ENCODE data around the gene NFIB. TPM values are rescaled to one million over a fixed set of nuclear protein-coding genes. Genes with fewer than 3 reads are reported as not detected.
A peak's percentile ranks its signal among the peaks of the same experiment; 100 is the strongest.

NFIB gene
- total and polyA plus RNA-seq, 2 donors (not counting 1 experiment from before 2014, with no cell fraction given), result 29.3 to 36.3 TPM

GRCh38 chr9:14212077-14212476 is 101.9 kb downstream of the NFIB start:
- H3K9me3 ChIP-seq (ENCODE audit: control insufficient read depth, insufficient read depth, low read depth, low read length), result no peaks in the 10 kb centered on the region
- H3K4me1 ChIP-seq (ENCODE audit: control insufficient read depth, extremely low read depth, insufficient read depth, low read length), result peaks cover 5% of the 10 kb centered on the region
- peak; percentile 73 to 84 for DNase-seq (ENCODE audit: low read depth in 2 of 2)
- H3K36me3 ChIP-seq (ENCODE audit: control insufficient read depth, insufficient read depth, low read length), result no peaks in the 10 kb centered on the region
- peak overlapping the region; percentile 27 for H3K4me2 ChIP-seq (ENCODE audit: extremely low read depth, insufficient read depth, low read length)
- no peaks in the 10 kb centered on the region for H3K27me3 ChIP-seq (ENCODE audit: control insufficient read depth, insufficient read depth, low read length)
- H3K79me2 ChIP-seq (ENCODE audit: control insufficient read depth, insufficient read depth, low read length), result peaks cover 4% of the 10 kb centered on the region
- peak overlapping the region; percentile 19 for H3K27ac ChIP-seq (ENCODE audit: insufficient read depth, low read length)
- TF ChIP-seq CTCF (conservative IDR thresholded peaks at IDR 0.05 in 1 of 2, IDR thresholded peaks at IDR 0.05 in 1 of 2; ENCODE audit: low read depth in 1 of 2, low read length in 2 of 2) (no peak), EZH2 (IDR thresholded peaks at IDR 0.05; ENCODE audit: low read length, missing control alignments) (no peak)
- H3K4me3 ChIP-seq (replicated peaks in 1 of 4; ENCODE audit: control extremely low read depth in 1 of 4, insufficient read depth in 1 of 4, low read depth in 3 of 4, low read length in 4 of 4), result no peak overlapping the region
- no peak overlapping the region for H3K9ac ChIP-seq (ENCODE audit: insufficient read depth, low read length)
- H2AFZ ChIP-seq (ENCODE audit: low read length), result no peak overlapping the region
- H4K20me1 ChIP-seq (ENCODE audit: control insufficient read depth, extremely low read depth, insufficient read depth, low read length), result no peaks in the 10 kb centered on the region

GRCh38 chr9:14211564-14211963 is 102.4 kb downstream of the NFIB start:
- H3K4me3 ChIP-seq (replicated peaks in 1 of 4; ENCODE audit: control extremely low read depth in 1 of 4, insufficient read depth in 1 of 4, low read depth in 3 of 4, low read length in 4 of 4), result no peak overlapping the region

GRCh38 chr9:14210428-14210827 is 103.5 kb downstream of the NFIB start:
- TF ChIP-seq EZH2 (IDR thresholded peaks at IDR 0.05; ENCODE audit: low read length, missing control alignments) (no peak), CTCF (conservative IDR thresholded peaks at IDR 0.05 in 1 of 2, IDR thresholded peaks at IDR 0.05 in 1 of 2; ENCODE audit: low read depth in 1 of 2, low read length in 2 of 2) (no peak)
- no peaks in the 10 kb centered on the region for H3K36me3 ChIP-seq (ENCODE audit: control insufficient read depth, insufficient read depth, low read length)
- H3K9me3 ChIP-seq (ENCODE audit: control insufficient read depth, insufficient read depth, low read depth, low read length), result no peaks in the 10 kb centered on the region
- H3K27ac ChIP-seq (ENCODE audit: insufficient read depth, low read length), result no peak overlapping the region
- H4K20me1 ChIP-seq (ENCODE audit: control insufficient read depth, extremely low read depth, insufficient read depth, low read length), result no peaks in the 10 kb centered on the region
- peaks cover 4% of the 10 kb centered on the region for H3K79me2 ChIP-seq (ENCODE audit: control insufficient read depth, insufficient read depth, low read length)
- no peak overlapping the region for H3K9ac ChIP-seq (ENCODE audit: insufficient read depth, low read length)
- H3K27me3 ChIP-seq (ENCODE audit: control insufficient read depth, insufficient read depth, low read length), result no peaks in the 10 kb centered on the region
- H3K4me2 ChIP-seq (ENCODE audit: extremely low read depth, insufficient read depth, low read length), result peak overlapping the region; percentile 15
- DNase-seq (ENCODE audit: low read depth in 2 of 2), result no peak
- peaks cover 5% of the 10 kb centered on the region for H3K4me1 ChIP-seq (ENCODE audit: control insufficient read depth, extremely low read depth, insufficient read depth, low read length)
- H2AFZ ChIP-seq (ENCODE audit: low read length), result no peak overlapping the region
- H3K4me3 ChIP-seq (replicated peaks in 1 of 4; ENCODE audit: control extremely low read depth in 1 of 4, insufficient read depth in 1 of 4, low read depth in 3 of 4, low read length in 4 of 4), result no peak overlapping the region

More at GRCh38 chr9:14211564-14211963, 102.4 kb downstream of the NFIB start:
- Histone ChIP-seq H3K36me3 (ENCODE audit: control insufficient read depth, insufficient read depth, low read length) (no peaks in the 10 kb centered on the region), H4K20me1 (ENCODE audit: control insufficient read depth, extremely low read depth, insufficient read depth, low read length) (no peaks in the 10 kb centered on the region), H3K79me2 (ENCODE audit: control insufficient read depth, insufficient read depth, low read length) (peaks cover 4% of the 10 kb centered on the region), H3K4me1 (ENCODE audit: control insufficient read depth, extremely low read depth, insufficient read depth, low read length) (peaks cover 5% of the 10 kb centered on the region), H2AFZ (ENCODE audit: low read length) (no peak overlapping the region), H3K9me3 (ENCODE audit: control insufficient read depth, insufficient read depth, low read depth, low read length) (no peaks in the 10 kb centered on the region), H3K27ac (ENCODE audit: insufficient read depth, low read length) (peak overlapping the region; percentile 19), H3K27me3 (ENCODE audit: control insufficient read depth, insufficient read depth, low read length) (no peaks in the 10 kb centered on the region), H3K4me2 (ENCODE audit: extremely low read depth, insufficient read depth, low read length) (peak overlapping the region; percentile 27), H3K9ac (ENCODE audit: insufficient read depth, low read length) (no peak overlapping the region)
- TF ChIP-seq EZH2 (IDR thresholded peaks at IDR 0.05; ENCODE audit: low read length, missing control alignments), result no peak
- no peak for TF ChIP-seq CTCF (conservative IDR thresholded peaks at IDR 0.05 in 1 of 2, IDR thresholded peaks at IDR 0.05 in 1 of 2; ENCODE audit: low read depth in 1 of 2, low read length in 2 of 2)
- no peak for DNase-seq (ENCODE audit: low read depth in 2 of 2)
